Left renal pelvis (tissue), 4 donors: Measurements from ENCODE around the gene PI4KB. TPM values are rescaled to one million over a fixed set of nuclear protein-coding genes. Genes with fewer than 3 reads are reported as not detected.
A peak's percentile ranks its signal among the peaks of the same experiment; 100 is the strongest.

ENCODE experiments used
- DNase-seq, 4 donors: peaks; one replicate each; pipeline ENCODE4 v3.0.0-alpha.2; 2013; ENCODE audit warnings: low read depth in 4 of 4, low spot score in 3 of 4
- polyA plus RNA-seq, 4 donors: library from polyadenylated mRNA; unstranded; fragments of 120-200 nt; gene quantifications; one replicate each; pipeline ENCODE4 v1.2.1, GENCODE V29; 2013; ENCODE audit not compliant: insufficient read length in 4 of 4

Gene PI4KB
- polyA plus RNA-seq, 4 donors, result 51.5 to 69.7 (median 65.4) TPM

- DNase-seq, result no peak
Observed at GRCh38 chr1:151312826-151313225, 14.4 kb downstream of the PI4KB start.

- no peak for DNase-seq
Observed at GRCh38 chr1:151312411-151312810, 14.8 kb downstream of the PI4KB start.

DNA sequence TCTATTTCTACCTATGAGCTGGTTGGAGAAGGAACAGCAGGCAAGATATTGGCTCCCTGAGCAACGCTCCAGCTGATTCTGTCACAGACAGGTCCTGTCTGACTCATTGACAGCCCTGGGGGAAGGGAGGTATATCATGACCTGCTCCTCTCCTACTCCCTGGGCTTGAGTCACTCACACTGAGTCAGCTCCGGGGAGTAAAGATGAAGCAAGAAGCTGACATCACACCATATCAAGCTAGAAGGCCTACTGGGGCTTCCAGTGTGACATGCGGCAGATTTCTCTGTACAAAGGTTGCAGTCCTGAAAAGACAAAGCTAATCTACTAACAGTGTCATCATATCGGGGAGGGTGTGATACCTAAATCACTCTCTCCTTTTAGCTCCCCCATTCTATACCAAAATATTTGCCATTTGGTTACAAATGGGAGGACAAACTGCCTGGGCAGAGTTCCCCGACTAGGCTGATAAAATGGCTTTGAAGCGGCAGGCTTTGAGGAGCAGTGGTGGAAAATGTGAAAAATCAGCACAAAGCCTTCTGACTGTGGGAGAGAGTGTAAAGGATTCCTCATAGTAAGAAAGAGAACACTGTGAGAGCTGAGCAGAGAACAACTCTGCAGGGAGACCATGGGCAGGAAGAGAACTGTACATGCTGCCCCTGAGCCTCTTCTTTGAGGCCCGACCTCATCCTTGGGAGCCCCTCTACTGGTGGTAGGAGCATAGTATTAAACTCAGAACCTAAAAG is 15.5 kb downstream of the PI4KB start:
- DNase-seq, result no peak

DNA sequence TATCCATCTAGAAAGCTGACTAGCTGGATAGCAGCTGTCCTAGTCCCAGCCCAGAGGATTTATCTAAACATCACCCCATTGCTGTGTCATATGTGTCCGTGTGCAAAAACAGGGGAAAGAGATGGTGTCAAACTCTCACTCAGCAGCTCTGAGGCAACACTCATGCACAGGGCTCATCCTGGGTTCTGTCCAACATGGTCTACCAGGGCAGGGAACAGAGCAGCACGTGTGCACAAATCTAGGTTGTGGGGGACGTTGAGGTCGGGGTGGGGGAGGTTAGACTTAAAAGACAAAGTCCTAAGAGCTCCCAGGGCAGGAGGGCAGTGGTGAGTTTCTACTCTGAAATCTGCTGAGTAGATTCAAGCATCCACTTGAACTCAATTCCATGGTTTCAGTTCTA is 16.2 kb downstream of the PI4KB start:
- no peak for DNase-seq

- no peak for DNase-seq
Observed at GRCh38 chr1:151309811-151310323, 17.3 kb downstream of the PI4KB start.

DNA sequence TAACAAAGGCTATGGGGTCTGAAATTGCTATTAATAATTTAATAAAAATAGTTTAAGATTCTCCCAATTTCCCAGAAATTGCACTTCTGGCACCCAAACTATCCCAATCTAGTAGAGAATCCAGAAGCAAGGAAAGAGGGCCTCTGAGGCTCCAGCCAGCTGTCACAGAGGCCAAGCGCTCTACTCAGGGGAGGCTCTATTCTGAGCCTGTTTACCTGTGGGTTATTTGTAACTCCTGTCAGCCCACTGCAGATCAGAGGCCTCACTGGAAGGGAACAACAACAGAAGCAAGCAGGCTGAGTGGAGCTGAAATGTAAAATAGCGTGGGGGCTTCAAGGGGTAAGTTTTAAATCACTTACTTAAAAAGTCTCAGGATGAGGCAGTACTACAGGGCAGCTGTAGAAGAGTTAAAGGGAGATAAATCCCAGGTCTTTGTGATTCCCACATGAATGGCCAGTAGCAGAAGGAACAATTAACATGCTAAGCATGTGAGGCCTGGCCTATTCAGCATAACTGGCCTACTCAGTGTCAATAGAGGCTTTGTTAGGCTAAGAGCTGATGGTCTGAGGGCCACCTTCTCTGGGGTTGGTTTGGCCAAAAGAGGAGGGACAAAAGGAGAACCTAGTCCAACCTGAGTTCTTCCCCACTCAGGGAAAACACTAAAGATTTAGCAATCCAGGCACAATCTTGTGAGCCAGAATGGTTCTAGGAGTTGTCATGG is 32.3 kb downstream of the PI4KB start:
- DNase-seq, result no peak

DNA sequence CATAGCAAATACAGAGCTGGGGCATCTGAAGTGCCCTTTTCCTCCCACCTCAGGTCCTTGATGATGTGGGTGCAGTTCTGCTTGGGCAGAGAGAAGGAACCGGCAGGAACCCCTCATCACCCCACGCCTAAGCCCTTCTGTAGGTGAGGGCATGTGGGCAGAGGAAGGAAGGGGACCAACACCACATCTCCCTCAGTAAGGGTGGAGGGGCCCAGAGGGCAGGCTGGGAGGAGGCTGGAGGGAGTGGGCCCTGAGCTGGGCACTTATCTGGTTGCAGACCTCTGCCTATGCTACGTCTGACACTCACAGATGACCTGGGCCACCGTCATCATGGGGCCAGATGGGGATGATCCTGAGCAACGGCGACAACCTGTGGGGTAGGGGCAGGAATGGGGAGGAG is 34.1 kb downstream of the PI4KB start:
- DNase-seq, result no peak

- DNase-seq, result no peak
Observed at GRCh38 chr1:151292207-151293030, 34.8 kb downstream of the PI4KB start.

DNA sequence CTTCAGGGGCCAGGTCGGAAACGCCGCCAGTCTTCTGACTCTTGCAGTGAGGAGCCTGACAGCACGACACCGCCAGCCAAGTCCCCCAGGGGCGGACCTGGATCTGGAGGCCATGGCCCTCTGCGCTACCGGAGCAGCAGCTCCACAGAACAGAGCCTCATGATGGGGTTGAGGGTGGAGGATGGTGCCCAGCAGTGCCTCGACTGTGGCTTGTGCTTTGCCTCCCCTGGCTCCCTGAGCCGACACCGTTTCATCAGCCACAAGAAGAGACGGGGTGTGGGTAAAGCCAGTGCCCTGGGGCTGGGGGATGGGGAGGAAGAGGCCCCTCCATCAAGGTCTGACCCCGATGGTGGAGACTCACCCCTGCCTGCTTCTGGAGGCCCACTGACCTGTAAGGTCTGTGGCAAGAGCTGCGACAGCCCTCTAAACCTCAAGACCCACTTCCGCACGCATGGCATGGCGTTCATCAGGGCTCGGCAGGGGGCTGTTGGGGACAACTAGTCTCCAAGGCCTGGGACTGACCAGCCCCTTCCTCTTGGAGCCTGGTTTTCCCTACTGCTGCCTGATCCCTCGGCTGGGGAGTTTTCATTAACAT is 36.4 kb downstream of the PI4KB start:
- DNase-seq, result no peak

DNA sequence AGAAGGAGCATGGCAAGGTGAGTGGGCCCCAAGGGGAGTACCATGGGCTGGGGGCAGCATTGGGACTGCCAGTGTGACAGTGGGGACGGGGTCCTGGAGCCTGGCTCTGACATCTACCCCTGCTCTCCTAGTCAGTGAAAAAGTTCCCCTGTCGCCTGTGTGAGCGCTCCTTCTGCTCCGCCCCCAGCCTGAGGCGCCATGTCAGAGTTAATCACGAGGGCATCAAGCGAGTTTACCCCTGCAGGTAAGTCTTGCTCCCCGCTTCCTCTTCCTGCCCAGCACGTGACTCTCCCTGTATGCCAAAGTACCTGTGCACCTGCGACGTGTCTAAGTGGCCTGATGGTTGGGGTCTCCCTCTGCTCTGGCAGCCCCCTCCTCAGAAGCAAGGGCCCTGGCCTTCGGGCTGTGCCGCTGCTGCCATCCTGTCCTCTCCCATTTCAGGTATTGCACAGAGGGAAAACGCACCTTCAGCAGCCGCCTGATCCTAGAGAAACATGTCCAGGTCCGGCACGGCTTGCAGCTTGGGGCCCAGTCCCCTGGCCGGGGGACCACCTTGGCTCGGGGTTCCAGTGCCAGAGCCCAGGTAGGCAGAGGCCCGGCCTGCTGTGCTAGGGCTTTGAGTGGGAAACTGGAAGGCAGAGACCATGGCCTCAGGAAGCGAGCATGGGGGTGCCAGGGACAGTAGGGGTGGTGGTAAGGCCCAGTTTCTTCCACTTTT is 37.1 kb downstream of the PI4KB start:
- no peak for DNase-seq

- no peak for DNase-seq
Observed at GRCh38 chr1:151289080-151289935, 37.9 kb downstream of the PI4KB start.

DNA sequence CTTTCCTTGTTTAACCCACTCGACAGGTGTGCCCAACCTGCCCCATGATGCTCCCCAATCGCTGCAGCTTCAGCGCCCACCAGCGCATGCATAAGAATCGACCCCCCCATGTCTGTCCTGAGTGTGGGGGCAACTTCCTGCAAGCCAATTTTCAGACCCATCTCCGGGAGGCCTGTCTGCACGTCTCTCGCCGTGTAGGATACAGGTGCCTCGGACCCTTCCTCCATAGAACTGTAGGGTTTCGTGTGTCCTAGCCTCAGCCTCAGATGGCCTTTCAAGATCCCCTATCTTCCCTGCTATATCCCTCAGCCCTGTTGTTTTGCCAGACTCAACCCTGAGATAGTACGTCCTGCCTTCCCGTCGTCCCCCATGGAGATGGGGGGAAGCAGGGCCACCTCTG is 38.7 kb downstream of the PI4KB start:
- DNase-seq, result no peak

DNA sequence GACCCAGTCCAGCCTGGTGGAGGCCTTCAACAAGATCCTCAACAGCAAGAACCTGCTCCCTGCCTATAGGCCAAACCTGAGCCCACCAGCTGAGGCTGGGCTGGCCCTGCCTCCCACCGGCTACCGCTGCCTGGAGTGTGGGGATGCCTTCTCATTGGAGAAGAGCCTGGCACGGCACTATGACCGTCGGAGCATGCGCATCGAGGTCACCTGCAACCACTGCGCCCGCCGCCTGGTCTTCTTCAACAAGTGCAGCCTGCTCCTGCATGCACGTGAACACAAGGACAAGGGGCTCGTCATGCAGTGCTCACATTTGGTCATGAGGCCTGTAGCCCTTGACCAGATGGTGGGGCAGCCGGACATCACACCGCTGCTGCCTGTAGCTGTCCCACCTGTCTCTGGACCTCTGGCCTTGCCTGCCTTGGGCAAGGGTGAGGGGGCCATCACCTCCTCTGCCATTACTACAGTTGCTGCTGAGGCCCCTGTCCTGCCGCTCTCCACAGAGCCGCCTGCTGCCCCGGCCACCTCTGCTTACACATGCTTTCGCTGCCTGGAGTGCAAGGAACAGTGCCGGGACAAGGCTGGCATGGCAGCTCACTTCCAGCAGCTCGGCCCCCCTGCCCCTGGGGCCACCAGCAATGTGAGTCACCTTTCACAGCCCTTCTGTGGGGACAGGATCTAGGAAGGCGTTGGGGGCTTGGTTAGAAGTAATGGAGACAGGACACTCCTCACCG is 39.3 kb downstream of the PI4KB start:
- DNase-seq, result no peak

- DNase-seq, result no peak
Observed at GRCh38 chr1:151287341-151287699, 39.9 kb downstream of the PI4KB start.

DNA sequence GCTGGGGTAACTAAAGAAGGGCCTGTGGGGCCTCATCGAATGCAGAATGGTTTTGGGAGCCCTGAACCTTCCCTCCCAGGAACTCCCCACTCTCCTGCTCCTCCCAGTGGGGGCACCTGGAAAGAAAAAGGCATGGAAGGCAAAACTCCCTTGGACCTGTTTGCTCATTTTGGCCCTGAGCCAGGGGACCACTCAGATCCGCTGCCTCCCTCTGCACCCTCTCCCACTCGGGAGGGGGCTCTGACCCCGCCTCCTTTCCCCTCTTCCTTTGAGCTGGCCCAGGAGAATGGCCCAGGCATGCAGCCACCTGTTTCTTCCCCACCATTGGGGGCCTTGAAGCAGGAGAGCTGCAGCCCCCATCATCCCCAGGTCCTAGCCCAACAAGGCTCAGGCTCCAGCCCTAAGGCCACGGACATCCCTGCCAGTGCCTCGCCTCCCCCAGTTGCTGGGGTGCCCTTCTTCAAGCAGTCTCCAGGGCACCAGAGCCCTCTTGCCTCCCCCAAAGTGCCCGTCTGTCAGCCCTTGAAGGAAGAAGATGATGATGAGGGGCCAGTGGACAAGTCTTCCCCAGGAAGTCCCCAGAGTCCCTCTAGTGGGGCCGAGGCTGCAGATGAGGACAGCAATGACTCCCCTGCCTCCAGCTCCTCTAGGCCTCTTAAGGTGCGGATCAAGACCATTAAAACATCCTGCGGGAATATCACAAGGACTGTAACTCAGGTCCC is 40.4 kb downstream of the PI4KB start:
- no peak for DNase-seq

GRCh38 chr1:151284013-151284577 is 43.1 kb downstream of the PI4KB start:
- DNase-seq, result no peak

DNA sequence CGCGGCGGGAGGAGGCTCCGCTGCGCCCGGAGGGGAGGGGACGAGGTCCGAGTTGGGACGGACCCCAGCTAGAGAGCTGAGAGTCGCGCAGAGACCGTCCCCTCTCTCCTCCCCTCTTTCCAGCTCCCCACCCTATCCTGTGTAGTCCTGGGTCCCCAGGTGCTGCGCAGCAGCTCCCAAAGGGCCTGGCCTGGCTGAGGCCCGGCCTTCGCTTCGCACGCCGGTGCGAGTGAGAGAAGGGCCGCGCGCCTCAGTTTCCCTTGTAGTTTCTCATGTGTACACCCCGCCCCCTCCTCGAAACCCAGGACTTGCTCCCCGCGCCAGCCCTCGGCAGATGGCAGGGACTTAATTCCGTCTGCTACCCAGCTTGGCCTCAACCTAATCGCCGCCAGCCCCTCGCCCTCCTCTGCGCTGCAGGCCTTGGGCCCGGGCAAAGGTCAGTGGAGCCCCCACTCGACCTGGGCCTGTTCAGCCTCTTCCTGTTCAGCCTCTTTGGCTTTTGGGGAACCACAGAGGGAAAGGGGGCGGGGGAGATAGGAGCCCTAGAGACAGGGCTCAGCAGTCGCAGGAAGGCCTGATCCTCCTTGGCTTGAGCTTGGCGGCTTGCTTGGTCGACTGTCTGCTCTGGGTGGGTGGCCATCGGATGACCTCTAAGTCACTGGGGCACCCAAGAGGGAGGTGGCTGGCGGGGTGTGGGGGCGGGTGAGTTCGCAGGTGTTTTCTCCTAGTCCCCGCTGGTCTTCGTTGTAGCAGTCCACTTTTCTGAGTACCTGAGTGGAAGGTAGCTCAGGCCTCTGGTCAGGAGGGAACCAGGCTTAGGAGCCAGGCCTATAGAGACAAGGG is 44.1 kb downstream of the PI4KB start:
- DNase-seq, result peak in 1 of 4 donors; percentile 14
